ENCODE data around the gene RWDD4. TPM values are rescaled to one million over a fixed set of nuclear protein-coding genes. Genes with fewer than 3 reads are reported as not detected.

RWDD4 gene
- total RNA-seq, 1 donor from 2014 or later = 18.2 TPM

DNA sequence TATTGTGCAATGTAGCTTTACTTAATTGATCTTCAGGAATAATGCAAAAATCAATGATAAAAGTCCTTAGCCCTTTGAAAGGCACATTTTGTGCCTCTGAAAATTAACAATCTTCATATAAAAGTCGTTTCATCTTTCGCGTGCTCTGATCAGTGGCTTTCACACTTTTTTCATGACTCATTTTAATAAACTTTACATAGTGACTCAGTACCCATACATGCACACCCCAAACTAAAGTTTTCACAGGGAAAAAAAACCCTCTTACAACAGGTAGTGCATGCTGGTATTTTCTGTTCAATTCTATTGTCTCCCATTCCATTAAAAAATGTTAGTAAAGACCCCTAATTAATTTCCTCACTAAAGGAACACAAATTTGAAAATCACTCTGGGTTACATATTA is 21.5 kb downstream of the RWDD4 start:
- intact Hi-C loops (cut with DNase I) = no loop called here
- Histone ChIP-seq H3K27me3 (no peaks in the 10 kb centered on the region), H3K4me1 (no peaks in the 10 kb centered on the region), H3K9me3 (no peaks in the 10 kb centered on the region), H3K27ac (no peak overlapping the region), H3K4me3 (no peak overlapping the region), H3K36me3 (peaks cover 0 to 8% of the 10 kb centered on the region in 2 donors)
- no peak for TF ChIP-seq POLR2AphosphoS5 (IDR thresholded peaks at IDR 0.05; ENCODE audit: insufficient read depth in 1 of 2, low read depth in 1 of 2)
- TF ChIP-seq, protein P1, sequence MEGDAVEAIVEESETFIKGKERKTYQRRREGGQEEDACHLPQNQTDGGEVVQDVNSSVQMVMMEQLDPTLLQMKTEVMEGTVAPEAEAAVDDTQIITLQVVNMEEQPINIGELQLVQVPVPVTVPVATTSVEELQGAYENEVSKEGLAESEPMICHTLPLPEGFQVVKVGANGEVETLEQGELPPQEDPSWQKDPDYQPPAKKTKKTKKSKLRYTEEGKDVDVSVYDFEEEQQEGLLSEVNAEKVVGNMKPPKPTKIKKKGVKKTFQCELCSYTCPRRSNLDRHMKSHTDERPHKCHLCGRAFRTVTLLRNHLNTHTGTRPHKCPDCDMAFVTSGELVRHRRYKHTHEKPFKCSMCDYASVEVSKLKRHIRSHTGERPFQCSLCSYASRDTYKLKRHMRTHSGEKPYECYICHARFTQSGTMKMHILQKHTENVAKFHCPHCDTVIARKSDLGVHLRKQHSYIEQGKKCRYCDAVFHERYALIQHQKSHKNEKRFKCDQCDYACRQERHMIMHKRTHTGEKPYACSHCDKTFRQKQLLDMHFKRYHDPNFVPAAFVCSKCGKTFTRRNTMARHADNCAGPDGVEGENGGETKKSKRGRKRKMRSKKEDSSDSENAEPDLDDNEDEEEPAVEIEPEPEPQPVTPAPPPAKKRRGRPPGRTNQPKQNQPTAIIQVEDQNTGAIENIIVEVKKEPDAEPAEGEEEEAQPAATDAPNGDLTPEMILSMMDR (IDR thresholded peaks at IDR 0.05) = no peak
- no peak for TF ChIP-seq POLR2A (IDR thresholded peaks at IDR 0.05)
- no peak for DNase-seq (ENCODE audit: extremely low spot score in 2 of 2)

GRCh38 chr4:183636923-183637322 is 22.1 kb downstream of the RWDD4 start:
- H3K4me1 ChIP-seq = no peaks in the 10 kb centered on the region
- H3K9me3 ChIP-seq = no peaks in the 10 kb centered on the region
- TF ChIP-seq POLR2AphosphoS5 (IDR thresholded peaks at IDR 0.05; ENCODE audit: insufficient read depth in 1 of 2, low read depth in 1 of 2) (no peak), POLR2A (IDR thresholded peaks at IDR 0.05) (no peak)
- TF ChIP-seq, protein P1 (IDR thresholded peaks at IDR 0.05) = no peak
- H3K36me3 ChIP-seq = peaks cover 0 to 8% of the 10 kb centered on the region in 2 donors
- no peaks in the 10 kb centered on the region for H3K27me3 ChIP-seq
- H3K27ac ChIP-seq = no peak overlapping the region
- H3K4me3 ChIP-seq = no peak overlapping the region
- peak in 1 of 2 donors; percentile 44 for DNase-seq (ENCODE audit: extremely low spot score in 2 of 2)
- intact Hi-C loops (cut with DNase I) = no loop called here

- Histone ChIP-seq H3K27ac (no peak overlapping the region), H3K9me3 (no peaks in the 10 kb centered on the region), H3K4me1 (no peaks in the 10 kb centered on the region), H3K4me3 (no peak overlapping the region), H3K36me3 (peaks cover 0 to 8% of the 10 kb centered on the region in 2 donors), H3K27me3 (no peaks in the 10 kb centered on the region)
- TF ChIP-seq, protein P1 (IDR thresholded peaks at IDR 0.05) = no peak
- TF ChIP-seq POLR2A (IDR thresholded peaks at IDR 0.05) = no peak
- no peak for TF ChIP-seq POLR2AphosphoS5 (IDR thresholded peaks at IDR 0.05; ENCODE audit: insufficient read depth in 1 of 2, low read depth in 1 of 2)
- peak in 1 of 2 donors; percentile 37 for DNase-seq (ENCODE audit: extremely low spot score in 2 of 2)
- intact Hi-C loops (cut with DNase I) = no loop called here
These were observed 22.5 kb downstream of the RWDD4 start for GRCh38 chr4:183636503-183636902.

DNA sequence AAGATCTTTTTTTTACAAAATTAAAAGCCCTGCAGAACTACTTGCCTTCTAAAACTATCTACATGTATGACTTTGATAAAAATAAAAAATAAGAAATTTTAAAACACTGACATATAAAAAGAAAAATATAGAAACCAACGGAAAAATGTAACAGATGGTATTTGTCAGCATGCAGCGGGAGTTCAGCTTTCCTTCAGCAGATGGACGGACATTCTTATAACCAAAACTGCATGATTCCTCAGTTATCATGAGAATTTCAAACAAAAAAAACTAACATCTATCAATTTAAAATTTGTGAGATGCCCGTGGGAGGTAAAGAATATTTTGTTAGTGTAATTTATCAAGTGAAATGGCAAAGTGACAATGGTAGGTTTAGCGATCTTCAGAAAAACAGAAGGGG is 23.2 kb downstream of the RWDD4 start:
- Histone ChIP-seq H3K9me3 (no peaks in the 10 kb centered on the region), H3K27me3 (no peaks in the 10 kb centered on the region), H3K4me1 (no peaks in the 10 kb centered on the region), H3K36me3 (peaks cover 0 to 8% of the 10 kb centered on the region in 2 donors), H3K4me3 (no peak overlapping the region), H3K27ac (no peak overlapping the region)
- DNase-seq (ENCODE audit: extremely low spot score in 2 of 2) = no peak
- intact Hi-C loops (cut with DNase I) = no loop called here
- TF ChIP-seq POLR2AphosphoS5 (IDR thresholded peaks at IDR 0.05; ENCODE audit: insufficient read depth in 1 of 2, low read depth in 1 of 2) = no peak
- TF ChIP-seq POLR2A (IDR thresholded peaks at IDR 0.05) = no peak
- TF ChIP-seq, protein P1 (IDR thresholded peaks at IDR 0.05) = no peak

- intact Hi-C loops (cut with DNase I) = no loop called here
- H3K27me3 ChIP-seq = no peaks in the 10 kb centered on the region
- no peaks in the 10 kb centered on the region for H3K4me1 ChIP-seq
- H3K4me3 ChIP-seq = no peak overlapping the region
- peak in 1 of 2 donors; percentile 78 for DNase-seq (ENCODE audit: extremely low spot score in 2 of 2)
- TF ChIP-seq, protein P1 (IDR thresholded peaks at IDR 0.05) = no peak
- TF ChIP-seq POLR2AphosphoS5 (IDR thresholded peaks at IDR 0.05; ENCODE audit: insufficient read depth in 1 of 2, low read depth in 1 of 2) = no peak
- TF ChIP-seq POLR2A (IDR thresholded peaks at IDR 0.05) = no peak
- no peaks in the 10 kb centered on the region for H3K9me3 ChIP-seq
- no peak overlapping the region for H3K27ac ChIP-seq
- H3K36me3 ChIP-seq = peaks cover 0 to 8% of the 10 kb centered on the region in 2 donors
These were observed 23.7 kb downstream of the RWDD4 start for GRCh38 chr4:183635321-183635720.

All from vagina (tissue), 2 donors.